ENCODE measurements around the gene CORO1A.
"Not testable (repeated sequence)": the region's sequence is repeated elsewhere in the genome, so short reads cannot be mapped to it uniquely, and the experiment has no call there.

The CORO1A gene

GRCh38 chr16:30205541-30206236, 22.3 kb downstream of the CORO1A start:
- DNase-seq (ENCODE audit: low read depth), result not testable (repeated sequence)

GRCh38 chr16:30206252-30206651, 22.9 kb downstream of the CORO1A start:
- DNase-seq (ENCODE audit: low read depth), result not testable (repeated sequence)

GRCh38 chr16:30207063-30207704, 23.8 kb downstream of the CORO1A start:
- DNase-seq (ENCODE audit: low read depth), result not testable (repeated sequence)

DNA sequence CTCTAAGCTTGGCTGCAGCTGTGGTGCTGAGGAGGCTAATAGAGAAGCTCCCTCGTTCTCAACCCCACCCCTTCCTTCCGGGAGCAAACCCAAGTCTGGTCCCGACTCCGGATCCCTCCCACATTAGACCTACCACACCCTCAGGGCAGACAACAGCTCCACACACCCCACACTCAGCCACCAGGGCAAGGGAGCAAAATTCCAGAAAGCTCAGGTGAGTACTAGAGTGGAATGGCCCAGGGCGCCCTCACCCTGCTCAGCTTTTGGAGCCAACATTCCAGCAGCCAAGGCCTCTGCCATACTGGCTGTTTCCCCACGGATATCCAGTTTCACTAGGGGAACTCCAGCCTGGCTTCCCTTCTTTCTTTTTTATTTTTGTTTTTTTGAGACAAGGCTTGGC, 25.6 kb downstream of the CORO1A start:
- DNase-seq (ENCODE audit: low read depth), result not testable (repeated sequence)

DNA sequence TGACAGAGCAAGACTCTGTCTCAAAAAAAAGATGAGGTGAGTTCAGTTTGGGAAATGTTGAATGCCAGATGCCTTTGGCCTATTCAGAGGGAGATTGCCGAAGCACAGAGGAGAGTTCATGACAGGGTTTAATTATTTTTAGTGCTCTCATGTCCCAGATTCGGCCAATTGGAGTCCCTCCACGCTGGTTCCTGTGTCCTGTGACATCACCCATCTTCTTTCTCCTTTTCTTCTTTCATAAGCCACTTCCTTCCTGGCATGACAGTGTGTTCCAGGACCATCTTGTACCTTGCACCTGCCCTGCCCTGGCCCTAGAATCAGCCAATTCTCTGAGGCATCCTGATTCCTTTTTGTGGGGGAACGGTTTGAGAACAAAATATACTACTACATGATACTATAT, 28.0 kb downstream of the CORO1A start:
- not testable (repeated sequence) for DNase-seq (ENCODE audit: low read depth)

- DNase-seq (ENCODE audit: low read depth), result not testable (repeated sequence)
Observed at GRCh38 chr16:30217082-30217481, 33.7 kb downstream of the CORO1A start.

Data from activated gamma-delta T cell treated with anti-CD3 and anti-CD28 coated beads, Interleukin-2, amount 50 U/mL, for 16 hours (primary cell).